Muscle of arm (tissue), 12 donors: Measurements from ENCODE around the gene DPP6. TPM values are rescaled to one million over a fixed set of nuclear protein-coding genes. Genes with fewer than 3 reads are reported as not detected.

Experiments used
- DNase-seq: peaks from one replicate; pipeline ENCODE4 v3.0.0-alpha.2; 2013
- polyA plus RNA-seq, 12 donors: library from polyadenylated mRNA; unstranded; fragments of 120-200 nt; gene quantifications; one replicate each; pipeline ENCODE4 v1.2.1, GENCODE V29; 2013; ENCODE audit not compliant: insufficient read length in 12 of 12

The DPP6 gene
- polyA plus RNA-seq, 12 donors, result 3.1 to 7.7 (median 5.7) TPM; not detected in 1

GRCh38 chr7:154412105-154412504, 359.9 kb downstream of the DPP6 start:
- no peak for DNase-seq

GRCh38 chr7:154415709-154416399, 363.7 kb downstream of the DPP6 start:
- no peak for DNase-seq

GRCh38 chr7:154416714-154417113, 364.5 kb downstream of the DPP6 start:
- DNase-seq, result no peak

GRCh38 chr7:154419344-154419743, 367.1 kb downstream of the DPP6 start:
- DNase-seq, result no peak

GRCh38 chr7:154423231-154423630, 371.0 kb downstream of the DPP6 start:
- DNase-seq, result no peak

GRCh38 chr7:154424350-154424749, 372.2 kb downstream of the DPP6 start:
- peak; percentile 15 for DNase-seq

GRCh38 chr7:154425271-154425670, 373.1 kb downstream of the DPP6 start:
- DNase-seq, result no peak

- DNase-seq, result no peak
These were observed 374.6 kb downstream of the DPP6 start for GRCh38 chr7:154426778-154427177.

GRCh38 chr7:154427533-154427932, 375.3 kb downstream of the DPP6 start:
- no peak for DNase-seq

- no peak for DNase-seq
These were observed 377.6 kb downstream of the DPP6 start for GRCh38 chr7:154429666-154430404.

GRCh38 chr7:154430640-154431039, 378.4 kb downstream of the DPP6 start:
- DNase-seq, result no peak

- no peak for DNase-seq
These were observed 378.8 kb downstream of the DPP6 start for GRCh38 chr7:154431045-154431444.

GRCh38 chr7:154433632-154434598, 381.7 kb downstream of the DPP6 start:
- DNase-seq, result no peak

GRCh38 chr7:154436560-154436959, 384.4 kb downstream of the DPP6 start:
- DNase-seq, result no peak

GRCh38 chr7:154437234-154437633, 385.0 kb downstream of the DPP6 start:
- DNase-seq, result no peak

- DNase-seq, result no peak
These were observed 386.6 kb downstream of the DPP6 start for GRCh38 chr7:154438571-154439367.

- no peak for DNase-seq
These were observed 387.9 kb downstream of the DPP6 start for GRCh38 chr7:154440058-154440457.

- DNase-seq, result no peak
These were observed 388.5 kb downstream of the DPP6 start for GRCh38 chr7:154440651-154441050.

GRCh38 chr7:154441811-154442210, 389.6 kb downstream of the DPP6 start:
- DNase-seq, result no peak

- DNase-seq, result no peak
These were observed 390.7 kb downstream of the DPP6 start for GRCh38 chr7:154442939-154443338.

- peak; percentile 20 for DNase-seq
These were observed 398.3 kb downstream of the DPP6 start for GRCh38 chr7:154450451-154450850.
